ENCODE measurements around the gene LDLRAD3. TPM values are rescaled to one million over a fixed set of nuclear protein-coding genes. Genes with fewer than 3 reads are reported as not detected.

The LDLRAD3 gene
- total RNA-seq, 1 experiment from 2014 or later = 12.1 TPM

DNA sequence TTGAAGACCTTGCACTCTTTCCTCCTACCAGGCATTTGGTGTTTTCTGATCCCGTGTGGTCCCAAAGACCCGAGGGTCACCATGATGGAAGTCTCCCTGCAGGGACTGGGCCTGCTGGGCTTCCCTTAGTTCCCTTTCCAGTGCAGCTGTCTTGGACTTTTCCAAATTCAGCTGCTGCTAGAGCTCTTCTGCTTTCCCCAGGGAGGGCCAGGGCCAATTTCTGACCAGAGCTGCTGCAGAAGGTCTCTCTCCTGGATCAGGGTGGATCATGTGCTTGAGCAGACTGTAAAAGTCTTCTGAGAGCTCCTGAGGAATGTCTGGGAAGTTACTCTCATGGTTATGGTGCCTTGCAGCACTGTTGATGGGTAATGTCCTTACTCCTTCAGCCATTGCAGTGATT, 23.2 kb downstream of the LDLRAD3 start:
- no peak overlapping the region for H2BK120ac ChIP-seq (ENCODE audit: low read depth, low read length, poor library complexity, severe bottlenecking)
- H3K4ac ChIP-seq (ENCODE audit: low read depth, low read length) = no peak overlapping the region
- no peaks in the 10 kb centered on the region for H3K9me3 ChIP-seq (ENCODE audit: control insufficient read depth, low read depth, low read length)
- TF ChIP-seq, protein P1, sequence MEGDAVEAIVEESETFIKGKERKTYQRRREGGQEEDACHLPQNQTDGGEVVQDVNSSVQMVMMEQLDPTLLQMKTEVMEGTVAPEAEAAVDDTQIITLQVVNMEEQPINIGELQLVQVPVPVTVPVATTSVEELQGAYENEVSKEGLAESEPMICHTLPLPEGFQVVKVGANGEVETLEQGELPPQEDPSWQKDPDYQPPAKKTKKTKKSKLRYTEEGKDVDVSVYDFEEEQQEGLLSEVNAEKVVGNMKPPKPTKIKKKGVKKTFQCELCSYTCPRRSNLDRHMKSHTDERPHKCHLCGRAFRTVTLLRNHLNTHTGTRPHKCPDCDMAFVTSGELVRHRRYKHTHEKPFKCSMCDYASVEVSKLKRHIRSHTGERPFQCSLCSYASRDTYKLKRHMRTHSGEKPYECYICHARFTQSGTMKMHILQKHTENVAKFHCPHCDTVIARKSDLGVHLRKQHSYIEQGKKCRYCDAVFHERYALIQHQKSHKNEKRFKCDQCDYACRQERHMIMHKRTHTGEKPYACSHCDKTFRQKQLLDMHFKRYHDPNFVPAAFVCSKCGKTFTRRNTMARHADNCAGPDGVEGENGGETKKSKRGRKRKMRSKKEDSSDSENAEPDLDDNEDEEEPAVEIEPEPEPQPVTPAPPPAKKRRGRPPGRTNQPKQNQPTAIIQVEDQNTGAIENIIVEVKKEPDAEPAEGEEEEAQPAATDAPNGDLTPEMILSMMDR (conservative IDR thresholded peaks at IDR 0.05) = no peak
- H3K79me2 ChIP-seq (ENCODE audit: insufficient read depth, low read length) = peaks cover 12% of the 10 kb centered on the region; the same call in 1 of the 2 replicates
- H3K23ac ChIP-seq (ENCODE audit: insufficient read length, low read depth, low read length) = no peak overlapping the region
- H3K56ac ChIP-seq (ENCODE audit: insufficient read length, low read depth, low read length) = no peak overlapping the region
- Mint-ChIP-seq H3K4me1 (peaks cover 11 to 19% of the 10 kb centered on the region in 2 experiments), H3K36me3 (ENCODE audit: insufficient read depth in 1 of 3, low read depth in 3 of 3) (peaks cover 13 to 20% (median 20%) of the 10 kb centered on the region in 3 experiments), H3K4me3 (no peak overlapping the region), H3K9me3 (peaks cover 7 to 16% of the 10 kb centered on the region in 2 experiments; a peak in 4 of 5 replicates), H3K27me3 (ENCODE audit: low read depth) (no peaks in the 10 kb centered on the region), H3K27ac (no peak overlapping the region)
- no peaks in the 10 kb centered on the region for H4K20me1 ChIP-seq (ENCODE audit: control insufficient read depth, insufficient read depth, insufficient read length)
- no peak overlapping the region for H2BK15ac ChIP-seq (ENCODE audit: low read depth, low read length)
- H3K4me1 ChIP-seq (ENCODE audit: insufficient read depth, low read length) = peaks cover 4% of the 10 kb centered on the region; the same call in 1 of the 2 replicates
- H2AFZ ChIP-seq (ENCODE audit: low read length) = no peak overlapping the region
- no peak overlapping the region for H2BK12ac ChIP-seq (ENCODE audit: insufficient read length, low read depth, low read length)
- no peak overlapping the region for H3K27ac ChIP-seq (ENCODE audit: insufficient read length, low read depth, low read length)
- H4K8ac ChIP-seq (replicated peaks; ENCODE audit: insufficient read length, low read depth, low read length) = no peak overlapping the region
- no CpG with 5 or more reads among the region's 2 CpGs for whole genome bisulfite sequencing (ENCODE audit: extremely low coverage, insufficient read length, low lambda C conversion rate)
- no peak overlapping the region for H4K91ac ChIP-seq (ENCODE audit: insufficient read length, low read depth, low read length)
- H4K5ac ChIP-seq (ENCODE audit: insufficient read length, low read depth, low read length) = no peak overlapping the region
- H3T11ph ChIP-seq (ENCODE audit: low read length) = no peak overlapping the region
- H2AK5ac ChIP-seq (ENCODE audit: insufficient read length, low read length) = no peak overlapping the region
- no peaks in the 10 kb centered on the region for H3K27me3 ChIP-seq (ENCODE audit: insufficient read depth, low read length)
- H3K14ac ChIP-seq (ENCODE audit: insufficient read depth, low read length) = no peak overlapping the region
- no peak overlapping the region for H2BK20ac ChIP-seq (ENCODE audit: low read depth, low read length, poor library complexity, severe bottlenecking)
- no peaks in the 10 kb centered on the region for H3K23me2 ChIP-seq (ENCODE audit: insufficient read length, low read depth, low read length, poor library complexity, severe bottlenecking)
- peaks cover 19% of the 10 kb centered on the region for H3K79me1 ChIP-seq (ENCODE audit: insufficient read depth, low read depth, low read length, poor library complexity, severe bottlenecking)
- H3K9ac ChIP-seq (ENCODE audit: extremely low read depth, insufficient read length, low read length) = no peak overlapping the region
- no peak overlapping the region for H3K4me2 ChIP-seq (ENCODE audit: insufficient read depth, insufficient read length, low read length)
- H2BK5ac ChIP-seq (ENCODE audit: insufficient read length, low read length) = no peak overlapping the region
- no peak for DNase-seq
- H3K18ac ChIP-seq (ENCODE audit: insufficient read length, low read depth, low read length) = no peak overlapping the region
